ENCODE measurements around the gene LPAR3.

DNA sequence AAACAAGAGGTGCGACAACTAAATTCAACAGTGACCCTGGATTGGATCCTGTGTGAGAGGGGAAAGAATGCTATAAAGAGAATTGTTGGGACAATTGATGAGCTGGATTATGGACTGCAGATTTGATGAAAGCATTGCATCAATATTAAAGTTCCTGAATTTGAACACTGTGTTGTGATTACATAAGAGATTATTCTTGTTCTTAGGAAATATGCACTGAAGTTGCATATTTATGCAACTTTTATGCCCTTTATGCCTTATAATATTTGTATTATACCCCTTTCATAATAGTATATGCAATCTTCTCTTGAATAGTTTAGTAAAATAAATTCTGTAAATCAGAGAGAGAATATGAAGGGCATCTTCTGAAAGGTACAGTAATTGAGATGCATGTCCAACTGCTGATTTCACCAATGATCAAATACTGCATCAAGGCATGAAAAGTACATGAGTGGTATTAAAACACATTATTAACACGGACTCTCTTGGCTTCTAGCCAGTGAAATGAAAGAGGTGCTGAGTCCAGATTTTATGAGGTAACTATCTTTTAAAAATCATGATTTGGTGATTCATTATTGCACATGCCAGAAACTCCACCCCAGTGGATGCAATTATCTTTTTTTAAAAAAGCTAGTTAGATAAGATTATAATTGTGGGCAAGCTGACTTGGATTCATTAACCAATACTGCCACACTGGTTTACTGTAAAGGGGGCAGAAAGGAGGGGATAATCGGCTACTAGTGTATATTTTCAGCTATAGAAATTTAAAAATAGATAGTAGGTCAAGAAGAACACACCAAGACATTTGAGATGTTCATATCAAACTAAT lies 19.9 kb upstream of the LPAR3 start:
- TF ChIP-seq, protein P1, sequence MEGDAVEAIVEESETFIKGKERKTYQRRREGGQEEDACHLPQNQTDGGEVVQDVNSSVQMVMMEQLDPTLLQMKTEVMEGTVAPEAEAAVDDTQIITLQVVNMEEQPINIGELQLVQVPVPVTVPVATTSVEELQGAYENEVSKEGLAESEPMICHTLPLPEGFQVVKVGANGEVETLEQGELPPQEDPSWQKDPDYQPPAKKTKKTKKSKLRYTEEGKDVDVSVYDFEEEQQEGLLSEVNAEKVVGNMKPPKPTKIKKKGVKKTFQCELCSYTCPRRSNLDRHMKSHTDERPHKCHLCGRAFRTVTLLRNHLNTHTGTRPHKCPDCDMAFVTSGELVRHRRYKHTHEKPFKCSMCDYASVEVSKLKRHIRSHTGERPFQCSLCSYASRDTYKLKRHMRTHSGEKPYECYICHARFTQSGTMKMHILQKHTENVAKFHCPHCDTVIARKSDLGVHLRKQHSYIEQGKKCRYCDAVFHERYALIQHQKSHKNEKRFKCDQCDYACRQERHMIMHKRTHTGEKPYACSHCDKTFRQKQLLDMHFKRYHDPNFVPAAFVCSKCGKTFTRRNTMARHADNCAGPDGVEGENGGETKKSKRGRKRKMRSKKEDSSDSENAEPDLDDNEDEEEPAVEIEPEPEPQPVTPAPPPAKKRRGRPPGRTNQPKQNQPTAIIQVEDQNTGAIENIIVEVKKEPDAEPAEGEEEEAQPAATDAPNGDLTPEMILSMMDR (conservative IDR thresholded peaks at IDR 0.05; ENCODE audit: low read depth, low read length): no peak
- TF ChIP-seq POLR2A (IDR thresholded peaks at IDR 0.05; ENCODE audit: low read depth, low read length) (no peak), CEBPB (IDR thresholded peaks at IDR 0.05; ENCODE audit: low read depth, low read length) (no peak), MAZ (IDR thresholded peaks at IDR 0.05; ENCODE audit: borderline replicate concordance, low read depth, low read length) (no peak), FOS (IDR thresholded peaks at IDR 0.05; ENCODE audit: low read depth, low read length) (no peak)

Data from IMR-90 (cell line).